ENCODE data around the gene LRRN4CL. TPM values are rescaled to one million over a fixed set of nuclear protein-coding genes. Genes with fewer than 3 reads are reported as not detected.

LRRN4CL gene
- total and polyA plus RNA-seq, 9 of the 15 experiments (the other 6 are each of a cell fraction or from before 2014, with no cell fraction given) = 0.03 to 0.11 (median 0.05) TPM; not detected in 4

- peaks cover 42% of the 10 kb centered on the region for H3K36me3 ChIP-seq (ENCODE audit: control insufficient read depth, insufficient read depth, low read length)
- ATAC-seq (no peak), FAIRE-seq (no peak), DNase-seq (ENCODE audit: extremely low read depth in 1 of 4, low spot score in 3 of 4) (no peak)
- no peak overlapping the region for H2AFZ ChIP-seq (ENCODE audit: low read depth, low read length)
- CTCF ChIA-PET (ENCODE audit: low intra/inter-chr PET ratio) = no interaction called here
- BruUV-seq (replicated peaks) = no TSS peak
- H3K79me2 ChIP-seq (ENCODE audit: control insufficient read depth, insufficient read depth, low read length) = peaks cover 14% of the 10 kb centered on the region
- no peak overlapping the region for H3K27ac ChIP-seq (ENCODE audit: extremely low read depth, low read depth, low read length)
- peaks cover 13 to 18% of the 10 kb centered on the region in 2 experiments for H3K4me1 ChIP-seq (replicated peaks in 1 of 2; ENCODE audit: control insufficient read depth in 2 of 2, insufficient read depth in 2 of 2, low read length in 2 of 2)
- H3K9me1 ChIP-seq (ENCODE audit: control insufficient read depth, insufficient read depth, low read length) = peaks cover under 1% of the 10 kb centered on the region
- no peak overlapping the region for H3K9ac ChIP-seq (ENCODE audit: insufficient read depth in 1 of 2, low read depth in 2 of 2, low read length in 2 of 2)
- H3K27me3 ChIP-seq (ENCODE audit: control insufficient read depth in 2 of 2, insufficient read depth in 2 of 2, low read length in 2 of 2) = no peaks in the 10 kb centered on the region
- no peaks in the 10 kb centered on the region for H3K9me3 ChIP-seq (replicated peaks; ENCODE audit: control insufficient read depth, insufficient read depth, low read depth, low read length)
- 97% methylated on average over 7 of the region's 11 CpGs for WGBS (ENCODE audit: insufficient coverage, low coverage, missing lambda C conversion rate)
- H4K20me1 ChIP-seq (replicated peaks; ENCODE audit: control insufficient read depth, insufficient read depth, low read length) = peaks cover 3% of the 10 kb centered on the region; the same call in 1 of the 2 replicates
- intact Hi-C loops (cut with micrococcal nuclease) = no loop called here
- H3K4me3 ChIP-seq = no peak overlapping the region
- in situ Hi-C loops (cut with MboI) = no loop called here
- no peak overlapping the region for H3K4me2 ChIP-seq (ENCODE audit: insufficient read depth, low read length)
- POLR2A ChIA-PET = interaction anchor here (0.6 to 1.4 kb wide), 2 partner anchors 13 to 27 kb away, joined by 3 to 4 read pairs; partner anchors contain the start of gene LRRN4CL
- no peak for TF ChIP-seq ZNF217 (CRISPR knock-in tag; IDR thresholded peaks at IDR 0.05)
- no peak for TF ChIP-seq BCLAF1 (IDR thresholded peaks at IDR 0.05; ENCODE audit: borderline replicate concordance in 1 of 2, control insufficient read depth in 1 of 2, low read depth in 2 of 2, low read length in 1 of 2)
- TF ChIP-seq ELK1 (CRISPR knock-in tag; IDR thresholded peaks at IDR 0.05) = no peak
- TF ChIP-seq CTCF (IDR thresholded peaks at IDR 0.05 in 2 of 3, conservative IDR thresholded peaks at IDR 0.05 in 1 of 3; ENCODE audit: insufficient read depth in 2 of 3, low read depth in 1 of 3, low read length in 3 of 3) = no peak
- TF ChIP-seq ZNF407 (IDR thresholded peaks at IDR 0.05; ENCODE audit: low read depth) = no peak
- TF ChIP-seq MTA2 (IDR thresholded peaks at IDR 0.05; ENCODE audit: low read depth) = no peak
Measured at GRCh38 chr11:62702246-62702645, 12.9 kb upstream of the LRRN4CL start.

Measured in K562 (cell line).